ENCODE results near the gene SCAMP4.

DNA sequence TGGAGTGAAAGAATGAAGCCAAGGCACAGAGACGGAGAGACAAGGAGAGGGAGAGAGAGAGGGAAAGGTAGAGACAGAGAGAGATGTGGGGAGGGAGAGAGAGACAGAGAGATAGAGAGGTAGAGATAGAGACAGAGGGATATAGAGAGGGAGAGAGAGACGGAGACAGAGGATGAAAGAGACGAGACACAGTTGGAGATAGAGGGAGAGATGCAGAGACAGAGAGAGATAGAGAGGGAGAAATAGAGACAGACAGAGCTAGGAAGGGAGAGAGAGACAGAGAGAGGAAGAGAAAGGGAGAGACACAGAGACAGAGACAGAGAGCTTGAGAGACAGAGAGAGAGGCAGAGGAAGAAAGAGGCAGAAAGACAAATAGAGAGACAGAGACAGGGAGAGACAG is 31.2 kb downstream of the SCAMP4 start:
- TF ChIP-seq POLR2A (IDR thresholded peaks at IDR 0.05) (no peak), EP300 (IDR thresholded peaks at IDR 0.05) (no peak)
- TF ChIP-seq, protein P1, sequence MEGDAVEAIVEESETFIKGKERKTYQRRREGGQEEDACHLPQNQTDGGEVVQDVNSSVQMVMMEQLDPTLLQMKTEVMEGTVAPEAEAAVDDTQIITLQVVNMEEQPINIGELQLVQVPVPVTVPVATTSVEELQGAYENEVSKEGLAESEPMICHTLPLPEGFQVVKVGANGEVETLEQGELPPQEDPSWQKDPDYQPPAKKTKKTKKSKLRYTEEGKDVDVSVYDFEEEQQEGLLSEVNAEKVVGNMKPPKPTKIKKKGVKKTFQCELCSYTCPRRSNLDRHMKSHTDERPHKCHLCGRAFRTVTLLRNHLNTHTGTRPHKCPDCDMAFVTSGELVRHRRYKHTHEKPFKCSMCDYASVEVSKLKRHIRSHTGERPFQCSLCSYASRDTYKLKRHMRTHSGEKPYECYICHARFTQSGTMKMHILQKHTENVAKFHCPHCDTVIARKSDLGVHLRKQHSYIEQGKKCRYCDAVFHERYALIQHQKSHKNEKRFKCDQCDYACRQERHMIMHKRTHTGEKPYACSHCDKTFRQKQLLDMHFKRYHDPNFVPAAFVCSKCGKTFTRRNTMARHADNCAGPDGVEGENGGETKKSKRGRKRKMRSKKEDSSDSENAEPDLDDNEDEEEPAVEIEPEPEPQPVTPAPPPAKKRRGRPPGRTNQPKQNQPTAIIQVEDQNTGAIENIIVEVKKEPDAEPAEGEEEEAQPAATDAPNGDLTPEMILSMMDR (IDR thresholded peaks at IDR 0.05), result no peak
